BJ (cell line): Measurements from ENCODE around the gene CNIH4. TPM values are rescaled to one million over a fixed set of nuclear protein-coding genes. Genes with fewer than 3 reads are reported as not detected.
"Not testable (repeated sequence)": the region's sequence is repeated elsewhere in the genome, so short reads cannot be mapped to it uniquely, and the experiment has no call there.

Experiments used
- CTCF ChIA-PET: fragments of 350-600 bp; formaldehyde crosslinking; extraction: SDS; loops from one replicate; lab custom pipeline; 2021; ENCODE audit warnings: antibody characterized with exemption, inconsistent platforms; lab: Yijun Ruan, JAX
- POLR2A ChIA-PET: fragments of 300-600 bp; sonication (Branson Sonifier 250); formaldehyde crosslinking; extraction: SDS; loops from one replicate; lab custom pipeline; 2021; ENCODE audit warnings: antibody characterized with exemption; lab: Charles Lee
- DNase-seq: peaks from one replicate; pipeline ENCODE4 v3.0.0-alpha.2; 2011; ENCODE audit warnings: low read depth
- H3K27me3 ChIP-seq: 2 replicates; pipeline ENCODE4 v1.6.0; 2011; ENCODE audit warnings: low read length; ENCODE audit not compliant: control insufficient read depth, insufficient read depth
- H3K36me3 ChIP-seq: 2 replicates; pipeline ENCODE4 v1.5.1; 2011; ENCODE audit warnings: low read length; ENCODE audit not compliant: control insufficient read depth, insufficient read depth
- H3K4me3 ChIP-seq: 2 replicates; pipeline ENCODE4 v1.5.1; 2011; ENCODE audit warnings: low read depth, mild to moderate bottlenecking, control low read depth, low read length
- CTCF ChIP-seq: IDR thresholded peaks from 2 replicates; pipeline ENCODE4 v1.5.1; 2011; ENCODE audit warnings: low read depth, mild to moderate bottlenecking, control low read depth, inconsistent platforms, low read length, moderate library complexity; ENCODE audit not compliant: insufficient read depth
- polyA minus RNA-seq: library from RNA; depleted of rRNA, polyadenylated mRNA; stranded (reverse); fragments of >200 nt; gene quantifications from 2 replicates; pipeline ENCODE4 v1.2.3, GENCODE V29; 2011; rRNA and poly(A)+ RNA removed
- polyA plus RNA-seq: library from polyadenylated mRNA; depleted of rRNA; stranded (reverse); fragments of >200 nt; gene quantifications from 2 replicates; pipeline ENCODE4 v1.2.3, GENCODE V29; 2011; rRNA removed

The CNIH4 gene
- 23.6 and 57.5 TPM in 2 replicates for polyA plus RNA-seq
- 23.8 and 24.4 TPM in 2 replicates for polyA minus RNA-seq

GRCh38 chr1:224356685-224357625 lies at the start of gene CNIH4:
CNIH4 (plus strand) TSS chr1:224356879; CDS start chr1:224356925, 46 bp downstream.
- POLR2A ChIA-PET: interaction anchor here (0.6 kb wide), 1 partner anchor 515 kb away, joined by 3 read pairs; no protein-coding TSS in a partner anchor

GRCh38 chr1:224308064-224308463 lies 48.6 kb upstream of the CNIH4 start:
- ChIA-PET CTCF (no interaction called here), POLR2A (no interaction called here)
- H3K27me3 ChIP-seq: no peaks in the 10 kb centered on the region
- no peak for TF ChIP-seq CTCF
- H3K36me3 ChIP-seq: peaks cover 8% of the 10 kb centered on the region
- no peak for DNase-seq
- no peak overlapping the region for H3K4me3 ChIP-seq

More at GRCh38 chr1:224356685-224357625, at the start of gene CNIH4:
- CTCF ChIA-PET: interaction anchor here (1.3 kb wide), 1 partner anchor 11 kb away, joined by 3 read pairs; no protein-coding TSS in a partner anchor
- Histone ChIP-seq H3K36me3 (no peaks in the 10 kb centered on the region), H3K4me3 (peak within 1 kb of the TSS; percentile 73), H3K27me3 (no peaks in the 10 kb centered on the region)
- peak; percentile 78 for DNase-seq
- no peak for TF ChIP-seq CTCF

- H3K4me3 ChIP-seq, H3K36me3 ChIP-seq, POLR2A ChIA-PET, DNase-seq, H3K27me3 ChIP-seq: not testable (repeated sequence)
- CTCF ChIA-PET: interaction anchor here (0.6 kb wide), 1 partner anchor 172 kb away, joined by 3 read pairs; no protein-coding TSS in a partner anchor
Observed at GRCh38 chr1:224311503-224311902, 45.2 kb upstream of the CNIH4 start.

- ChIA-PET POLR2A (no interaction called here), CTCF (interaction anchor here (1.0 kb wide), 1 partner anchor 22 kb away, joined by 4 read pairs; no protein-coding TSS in a partner anchor)
- no peak for TF ChIP-seq CTCF
- no peak for DNase-seq
- Histone ChIP-seq H3K36me3 (peaks cover 4% of the 10 kb centered on the region), H3K4me3 (no peak overlapping the region), H3K27me3 (no peaks in the 10 kb centered on the region)
Observed at GRCh38 chr1:224312025-224312424, 44.7 kb upstream of the CNIH4 start.

- ChIA-PET POLR2A (no interaction called here), CTCF (interaction anchor here (0.6 kb wide), 1 partner anchor 268 kb away, joined by 3 read pairs; no protein-coding TSS in a partner anchor)
- DNase-seq: no peak
- no peak overlapping the region for H3K4me3 ChIP-seq
- H3K27me3 ChIP-seq: no peaks in the 10 kb centered on the region
- TF ChIP-seq CTCF: no peak
- no peaks in the 10 kb centered on the region; the same call in none of the 2 replicates for H3K36me3 ChIP-seq
Observed at GRCh38 chr1:224317383-224318045, 39.2 kb upstream of the CNIH4 start.
